ENCODE measurements around the gene RBMXL2.

DNA sequence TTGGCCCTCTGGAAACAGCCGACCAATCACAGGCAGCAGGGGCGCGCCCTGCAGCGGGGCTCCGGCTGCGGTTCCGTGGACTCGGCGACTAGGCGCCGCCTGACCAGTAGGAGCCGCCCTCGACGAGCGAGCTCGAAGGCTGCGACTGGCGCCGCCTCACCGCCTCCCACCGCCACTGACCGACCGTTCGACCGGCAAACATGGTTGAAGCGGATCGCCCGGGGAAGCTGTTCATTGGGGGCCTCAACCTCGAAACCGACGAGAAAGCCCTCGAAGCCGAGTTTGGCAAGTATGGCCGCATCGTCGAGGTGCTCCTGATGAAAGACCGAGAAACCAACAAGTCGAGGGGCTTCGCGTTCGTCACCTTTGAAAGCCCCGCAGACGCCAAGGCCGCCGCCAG is at the start of gene RBMXL2:
- TF ChIP-seq, protein P1, sequence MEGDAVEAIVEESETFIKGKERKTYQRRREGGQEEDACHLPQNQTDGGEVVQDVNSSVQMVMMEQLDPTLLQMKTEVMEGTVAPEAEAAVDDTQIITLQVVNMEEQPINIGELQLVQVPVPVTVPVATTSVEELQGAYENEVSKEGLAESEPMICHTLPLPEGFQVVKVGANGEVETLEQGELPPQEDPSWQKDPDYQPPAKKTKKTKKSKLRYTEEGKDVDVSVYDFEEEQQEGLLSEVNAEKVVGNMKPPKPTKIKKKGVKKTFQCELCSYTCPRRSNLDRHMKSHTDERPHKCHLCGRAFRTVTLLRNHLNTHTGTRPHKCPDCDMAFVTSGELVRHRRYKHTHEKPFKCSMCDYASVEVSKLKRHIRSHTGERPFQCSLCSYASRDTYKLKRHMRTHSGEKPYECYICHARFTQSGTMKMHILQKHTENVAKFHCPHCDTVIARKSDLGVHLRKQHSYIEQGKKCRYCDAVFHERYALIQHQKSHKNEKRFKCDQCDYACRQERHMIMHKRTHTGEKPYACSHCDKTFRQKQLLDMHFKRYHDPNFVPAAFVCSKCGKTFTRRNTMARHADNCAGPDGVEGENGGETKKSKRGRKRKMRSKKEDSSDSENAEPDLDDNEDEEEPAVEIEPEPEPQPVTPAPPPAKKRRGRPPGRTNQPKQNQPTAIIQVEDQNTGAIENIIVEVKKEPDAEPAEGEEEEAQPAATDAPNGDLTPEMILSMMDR (IDR thresholded peaks at IDR 0.05; ENCODE audit: low read length), result no peak
- no peak for TF ChIP-seq EZH2 (IDR thresholded peaks at IDR 0.05; ENCODE audit: borderline replicate concordance, low read length)
